SK-N-SH treated with all-trans-retinoic acid at 6 μM for 48 hours (cell line): Measurements from ENCODE around the gene FREM2.

Experiments used
- ATAC-seq: fragments of 200-7000 bp; cut with Tn5 transposase; 3 replicates; pipeline ENCODE4 v1.9.1; 2020; ENCODE audit warnings: mild to moderate bottlenecking, moderate library complexity
- ARNTL ChIP-seq: fragments of 450-650 bp; formaldehyde crosslinking; IDR thresholded peaks from 2 replicates; pipeline ENCODE4 v1.5.0; 2020; ENCODE audit warnings: low read depth, mild to moderate bottlenecking, moderate library complexity, borderline replicate concordance
- BACH2 ChIP-seq: fragments of 250-450 bp; sonication (Bioruptor Pico); IDR thresholded peaks from 2 replicates; pipeline ENCODE4 v1.9.0; 2021; ENCODE audit warnings: mild to moderate bottlenecking, borderline replicate concordance
- CREB5 ChIP-seq: fragments of 250-450 bp; sonication (Bioruptor Pico); IDR thresholded peaks from 2 replicates; pipeline ENCODE4 v1.5.1; 2020; ENCODE audit warnings: low read depth, mild to moderate bottlenecking, moderate library complexity
- CSDC2 ChIP-seq: fragments of 250-450 bp; sonication (Bioruptor Pico); IDR thresholded peaks from 2 replicates; pipeline ENCODE4 v1.5.0; 2020; ENCODE audit warnings: mild to moderate bottlenecking, moderate library complexity
- CSRNP3 ChIP-seq: fragments of 250-450 bp; sonication (Bioruptor Pico); IDR thresholded peaks from 2 replicates; pipeline ENCODE4 v1.5.1; 2021; ENCODE audit warnings: mild to moderate bottlenecking, moderate library complexity
- ESRRG ChIP-seq: fragments of 250-450 bp; sonication (Bioruptor Pico); IDR thresholded peaks from 2 replicates; pipeline ENCODE4 v1.6.1; 2021; ENCODE audit warnings: mild to moderate bottlenecking
- GLIS3 ChIP-seq: fragments of 250-450 bp; sonication (Bioruptor Pico); IDR thresholded peaks from 2 replicates; pipeline ENCODE4 v1.5.0; 2020; ENCODE audit warnings: mild to moderate bottlenecking, moderate library complexity
- ISL1 ChIP-seq: fragments of 250-450 bp; sonication (Bioruptor Pico); IDR thresholded peaks from 2 replicates; pipeline ENCODE4 v2.1.2; 2022; ENCODE audit warnings: mild to moderate bottlenecking, moderate library complexity
- OSR1 ChIP-seq: fragments of 250-450 bp; sonication (Bioruptor Pico); IDR thresholded peaks from 2 replicates; pipeline ENCODE4 v1.8.0; 2022; ENCODE audit warnings: moderate library complexity, mild to moderate bottlenecking, inconsistent platforms
- PATZ1 ChIP-seq: fragments of 250-450 bp; sonication (Bioruptor Pico); IDR thresholded peaks from 2 replicates; pipeline ENCODE4 v1.8.0; 2020; ENCODE audit warnings: mild to moderate bottlenecking, moderate library complexity, borderline replicate concordance
- POU6F1 ChIP-seq: fragments of 250-450 bp; sonication (Bioruptor Pico); IDR thresholded peaks from 2 replicates; pipeline ENCODE4 v1.8.0; 2021; ENCODE audit warnings: low read depth, mild to moderate bottlenecking, moderate library complexity, borderline replicate concordance
- RARB ChIP-seq: fragments of 250-450 bp; sonication (Bioruptor Pico); IDR thresholded peaks from 2 replicates; pipeline ENCODE4 v1.8.0; 2021; ENCODE audit warnings: mild to moderate bottlenecking, moderate library complexity
- SNAI2 ChIP-seq: fragments of 250-450 bp; sonication (Bioruptor Pico); IDR thresholded peaks from 2 replicates; pipeline ENCODE4 v1.5.0; 2020; ENCODE audit warnings: mild to moderate bottlenecking, moderate library complexity
- TCF4 ChIP-seq: fragments of 250-450 bp; sonication (Bioruptor Pico); IDR thresholded peaks from 2 replicates; pipeline ENCODE4 v1.8.0; 2021; ENCODE audit warnings: mild to moderate bottlenecking, moderate library complexity, borderline replicate concordance
- TOX ChIP-seq: fragments of 250-450 bp; sonication (Bioruptor Pico); IDR thresholded peaks from 2 replicates; pipeline ENCODE4 v1.8.0; 2021; ENCODE audit warnings: mild to moderate bottlenecking, moderate library complexity, borderline replicate concordance
- ZC3H10 ChIP-seq: fragments of 250-450 bp; sonication (Bioruptor Pico); IDR thresholded peaks from 2 replicates; pipeline ENCODE4 v1.5.1; 2021; ENCODE audit warnings: mild to moderate bottlenecking, moderate library complexity
- ZNF565 ChIP-seq: fragments of 450-650 bp; formaldehyde crosslinking; conservative IDR thresholded peaks from 2 replicates; pipeline ENCODE4 v1.5.0; 2020; ENCODE audit warnings: low read depth, mild to moderate bottlenecking, moderate library complexity
- ZNF70 ChIP-seq: fragments of 450-650 bp; formaldehyde crosslinking; IDR thresholded peaks from 2 replicates; pipeline ENCODE4 v1.5.0; 2020; ENCODE audit warnings: mild to moderate bottlenecking, moderate library complexity
- ZNF8 ChIP-seq: fragments of 450-650 bp; formaldehyde crosslinking; IDR thresholded peaks from 2 replicates; pipeline ENCODE4 v1.5.0; 2020; ENCODE audit warnings: mild to moderate bottlenecking, moderate library complexity

Gene FREM2

GRCh38 chr13:38718374-38718773 is 31.5 kb downstream of the FREM2 start:
- ATAC-seq = no peak
- TF ChIP-seq RARB (CRISPR knock-in tag) (no peak), TOX (CRISPR knock-in tag) (no peak), ISL1 (CRISPR knock-in tag) (no peak), ZNF70 (CRISPR knock-in tag) (no peak), CSRNP3 (CRISPR knock-in tag) (no peak), BACH2 (CRISPR knock-in tag) (no peak), ZNF565 (CRISPR knock-in tag) (no peak), OSR1 (CRISPR knock-in tag) (no peak), POU6F1 (no peak), ZNF8 (CRISPR knock-in tag) (no peak), CREB5 (CRISPR knock-in tag) (no peak), GLIS3 (CRISPR knock-in tag) (no peak), ZC3H10 (CRISPR knock-in tag) (no peak), CSDC2 (CRISPR knock-in tag) (no peak), PATZ1 (CRISPR knock-in tag) (no peak), ESRRG (CRISPR knock-in tag) (no peak)

- no peak for TF ChIP-seq GLIS3 (CRISPR knock-in tag)
- TF ChIP-seq OSR1 (CRISPR knock-in tag) = no peak
- TF ChIP-seq TCF4 (CRISPR knock-in tag) = no peak
- no peak for TF ChIP-seq TOX (CRISPR knock-in tag)
- no peak for TF ChIP-seq ARNTL
- no peak for ATAC-seq
Observed at GRCh38 chr13:38730332-38730731, 43.5 kb downstream of the FREM2 start.

- no peak for ATAC-seq
- no peak for TF ChIP-seq SNAI2
- no peak for TF ChIP-seq CREB5 (CRISPR knock-in tag)
Observed at GRCh38 chr13:38733146-38733545, 46.3 kb downstream of the FREM2 start.

GRCh38 chr13:38735665-38736440 is 49.0 kb downstream of the FREM2 start:
- ATAC-seq = no peak
- TF ChIP-seq POU6F1 (no peak), CSDC2 (CRISPR knock-in tag) (no peak), ARNTL (no peak), OSR1 (CRISPR knock-in tag) (no peak), ZNF8 (CRISPR knock-in tag) (no peak), ISL1 (CRISPR knock-in tag) (no peak), TCF4 (CRISPR knock-in tag) (no peak)
